GM19324 (cell line): ENCODE results near the gene MPEG1.

Experiments used
- ATAC-seq: cut with Tn5 transposase; IDR thresholded peaks from one replicate; pipeline ENCODE4 v1.9.1; 2021; ENCODE audit warnings: mild to moderate bottlenecking, moderate library complexity; ENCODE audit not compliant: unreplicated experiment, low FRiP score

MPEG1 gene

GRCh38 chr11:59191095-59191494 is 21.6 kb downstream of the MPEG1 start:
- ATAC-seq: no peak

DNA sequence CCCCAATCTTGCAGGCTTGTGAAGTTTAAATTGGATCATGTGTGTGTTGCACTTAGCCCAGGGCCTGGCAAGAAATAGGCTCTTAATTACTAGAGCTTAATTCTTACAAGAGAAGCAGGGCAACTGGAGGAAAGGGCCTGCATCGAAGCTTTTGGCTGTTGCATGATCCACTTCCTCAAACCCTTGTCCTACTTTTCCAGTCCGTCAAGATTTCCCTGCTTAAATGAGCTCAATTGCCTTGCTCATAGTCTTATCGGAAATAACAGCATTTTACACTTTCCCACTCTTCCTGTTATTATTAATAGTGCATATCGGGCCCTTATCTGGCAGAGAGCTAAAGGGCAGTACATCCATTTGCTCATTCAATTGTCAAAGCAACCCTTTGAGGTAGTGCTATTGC is 22.7 kb downstream of the MPEG1 start:
- no peak for ATAC-seq

DNA sequence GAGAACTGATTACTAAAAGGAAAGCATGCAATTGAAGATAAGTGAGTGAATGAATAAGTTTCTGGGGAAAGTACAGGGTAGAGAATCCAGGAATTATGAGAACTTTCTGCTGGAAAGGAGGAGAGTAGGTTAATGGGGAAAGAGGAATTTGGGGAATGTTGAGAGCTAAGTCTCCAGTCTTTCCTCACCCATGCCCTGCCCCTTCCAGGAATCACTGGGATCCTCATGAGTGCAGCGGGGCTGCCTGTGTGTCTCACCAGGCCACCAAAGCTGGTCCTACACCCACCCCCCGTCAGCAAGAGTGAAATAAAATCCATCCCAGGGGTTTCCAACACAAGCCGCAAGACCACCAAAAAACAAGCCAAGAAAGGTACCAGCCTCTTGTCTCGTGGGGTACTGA is 23.8 kb downstream of the MPEG1 start:
- no peak for ATAC-seq

- no peak for ATAC-seq
Measured at GRCh38 chr11:59187587-59187986, 25.1 kb downstream of the MPEG1 start.

DNA sequence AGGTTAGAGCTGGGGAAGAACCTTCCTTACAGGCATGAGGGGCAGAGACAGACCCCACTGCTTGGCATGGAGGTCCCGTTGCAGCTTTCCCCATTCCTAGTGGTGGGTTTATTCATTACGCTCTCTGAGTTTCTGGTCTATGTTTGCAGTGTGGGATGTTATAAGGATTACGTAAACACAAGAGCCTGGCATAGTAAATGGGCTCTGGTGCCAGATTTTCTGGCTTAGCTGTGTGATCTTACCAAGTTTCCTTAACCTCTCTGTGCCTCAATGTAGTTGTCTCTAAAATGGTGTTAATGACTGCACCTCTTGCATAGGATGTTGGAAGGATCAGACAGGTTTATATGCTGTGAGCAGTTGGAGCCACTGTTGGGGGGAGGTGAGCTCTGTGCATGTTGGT is 25.7 kb downstream of the MPEG1 start:
- no peak for ATAC-seq

- peak; percentile 68 for ATAC-seq
Measured at GRCh38 chr11:59186130-59186594, 26.6 kb downstream of the MPEG1 start.

- ATAC-seq: no peak
Measured at GRCh38 chr11:59185386-59185945, 27.3 kb downstream of the MPEG1 start.

GRCh38 chr11:59184691-59185339 is 27.9 kb downstream of the MPEG1 start:
- ATAC-seq: no peak

DNA sequence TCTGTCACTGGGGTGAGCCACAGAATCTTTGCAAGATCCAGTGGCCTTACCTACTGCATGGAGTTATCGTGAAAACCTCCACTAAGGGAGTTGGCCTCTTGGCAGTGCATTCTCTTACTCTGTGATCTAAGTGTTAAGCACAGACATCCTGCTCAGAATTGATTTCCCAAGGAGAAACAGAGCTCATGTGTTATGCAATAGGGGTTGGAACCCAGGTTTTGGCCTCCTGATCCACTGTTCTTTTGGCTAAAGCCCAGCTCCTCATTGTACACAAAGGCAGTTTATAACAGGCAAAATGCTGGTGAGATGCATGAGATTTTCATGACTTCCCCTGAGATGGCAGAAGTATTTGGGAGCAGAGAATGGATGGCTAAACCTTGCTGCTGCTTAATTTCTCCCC is 29.0 kb downstream of the MPEG1 start:
- no peak for ATAC-seq

- ATAC-seq: no peak
Measured at GRCh38 chr11:59182457-59183151, 30.1 kb downstream of the MPEG1 start.

GRCh38 chr11:59181746-59182456 is 30.8 kb downstream of the MPEG1 start:
- no peak for ATAC-seq

GRCh38 chr11:59180907-59181306 is 31.8 kb downstream of the MPEG1 start:
- ATAC-seq: no peak

GRCh38 chr11:59180168-59180776 is 32.5 kb downstream of the MPEG1 start:
- no peak for ATAC-seq

DNA sequence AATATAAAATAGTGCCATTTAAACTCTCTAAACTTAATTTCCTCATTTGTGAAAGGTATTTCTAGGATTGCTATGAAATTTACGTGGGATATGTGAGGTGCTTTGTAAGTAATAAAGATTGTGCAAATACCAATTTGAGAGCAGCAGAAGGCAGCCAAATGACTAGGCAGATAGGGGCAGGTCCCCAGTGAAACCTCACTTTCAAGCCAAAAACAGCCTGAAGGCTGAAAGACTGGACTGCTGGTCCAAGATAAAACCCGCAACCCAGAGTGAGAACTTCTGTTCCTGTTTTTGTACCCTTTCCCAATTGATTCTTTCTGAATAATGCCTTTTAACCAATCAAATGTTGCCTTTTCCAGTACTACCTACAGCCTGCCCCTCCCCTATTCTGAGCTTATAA is 33.6 kb downstream of the MPEG1 start:
- no peak for ATAC-seq

GRCh38 chr11:59178402-59178801 is 34.3 kb downstream of the MPEG1 start:
- no peak for ATAC-seq

DNA sequence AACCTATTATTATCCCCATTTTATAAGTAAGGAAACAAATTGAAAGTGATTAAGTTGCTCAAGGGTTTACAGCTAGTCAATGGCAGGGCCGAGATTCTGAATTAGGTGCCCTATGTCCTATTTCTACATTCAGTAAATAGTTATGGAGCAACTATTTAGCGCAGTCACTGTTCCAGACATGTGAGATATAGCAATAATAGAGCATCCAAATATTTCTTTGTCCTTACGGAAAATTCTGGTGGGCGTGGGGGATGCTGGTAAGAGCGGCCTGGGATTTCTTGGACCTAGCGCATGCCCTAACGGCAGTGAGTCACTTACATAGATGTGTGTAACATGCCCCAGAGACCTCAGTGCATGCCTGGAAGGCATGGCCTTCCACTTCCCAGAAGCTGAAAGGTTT is 36.4 kb downstream of the MPEG1 start:
- no peak for ATAC-seq

DNA sequence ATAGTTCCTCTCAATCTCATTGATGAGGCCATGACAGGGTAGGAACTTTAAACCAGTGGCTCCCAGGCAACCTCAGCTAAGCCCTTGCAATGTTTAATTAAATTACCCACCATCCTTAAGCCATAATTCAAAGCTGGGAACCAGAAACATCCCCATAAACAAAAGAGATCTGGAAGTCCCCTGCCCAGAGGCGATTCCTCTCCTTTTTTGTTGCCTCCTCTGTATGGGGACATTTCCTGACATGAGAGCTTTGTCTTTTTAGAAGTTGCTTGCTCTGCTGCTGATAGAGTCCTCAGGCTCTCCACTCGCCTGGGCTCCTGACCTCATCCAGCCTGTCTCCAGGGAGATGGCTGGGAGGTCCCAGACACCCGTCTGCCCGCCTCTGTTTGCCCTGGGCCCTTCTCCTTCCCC is 37.6 kb downstream of the MPEG1 start:
- ATAC-seq: no peak

DNA sequence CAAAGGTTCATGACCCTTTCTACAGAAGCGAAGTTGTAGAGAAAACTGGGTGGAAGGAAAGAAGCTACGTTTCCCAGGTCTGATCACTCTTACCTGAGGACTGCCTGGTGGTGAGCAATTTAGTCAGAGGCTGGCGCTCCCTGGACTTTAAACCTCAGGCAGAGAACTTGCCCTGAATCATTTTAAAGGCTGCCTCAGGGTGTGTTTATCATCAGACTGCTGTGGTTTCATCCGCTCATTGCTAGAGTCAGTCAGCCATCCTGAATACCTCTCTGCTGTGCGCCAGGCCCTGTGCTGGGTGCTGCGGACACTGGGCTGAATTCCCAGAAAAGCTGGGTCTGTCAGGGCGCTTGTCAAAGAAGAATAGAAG is 38.1 kb downstream of the MPEG1 start:
- ATAC-seq: no peak

GRCh38 chr11:59173964-59174663 is 38.6 kb downstream of the MPEG1 start:
- no peak for ATAC-seq
